HEK293 (cell line): ENCODE data around the gene NEK9.

Experiments used
- CTCF ChIA-PET: fragments of 350-600 bp; formaldehyde crosslinking; extraction: SDS; loops from one replicate; lab custom pipeline; 2021; ENCODE audit warnings: antibody characterized with exemption; lab: Yijun Ruan, JAX
- POLR2A ChIA-PET: fragments of 300-600 bp; formaldehyde crosslinking; extraction: SDS; loops from one replicate; lab custom pipeline; 2020; ENCODE audit warnings: antibody characterized with exemption, inconsistent platforms; lab: Yijun Ruan, JAX
- H3K27ac ChIP-seq: fragments of 200-500 bp; sonication (Bioruptor generic); 2 replicates; pipeline ENCODE4 v1.5.1; 2014; ENCODE audit warnings: low read depth, low read length, control low read depth, inconsistent platforms; ENCODE audit errors: extremely low read depth
- H3K36me3 ChIP-seq, 2 experiments: fragments of 200-500 bp in 1 of 2; sonication (Bioruptor generic) in 1 of 2; 1 replicate in 1 of 2; 2 replicates in 1 of 2; pipeline ENCODE4 v1.5.1; 2014 to 2017; ENCODE audit warnings: inconsistent platforms in 2 of 2, low read length in 2 of 2; ENCODE audit not compliant: control insufficient read depth in 2 of 2, insufficient read depth in 1 of 2
- H3K4me1 ChIP-seq: fragments of 200-500 bp; sonication (Bioruptor generic); 2 replicates; pipeline ENCODE4 v1.5.1; 2014; ENCODE audit warnings: mild to moderate bottlenecking, low read length, inconsistent platforms; ENCODE audit not compliant: control insufficient read depth, insufficient read depth
- H3K4me3 ChIP-seq: 2 replicates; pipeline ENCODE4 v1.5.1; 2011; ENCODE audit warnings: low read depth, mild to moderate bottlenecking, control low read depth, low read length, moderate library complexity
- H3K9me3 ChIP-seq: fragments of 200-500 bp; sonication (Bioruptor generic); 2 replicates; pipeline ENCODE4 v1.5.1; 2014; ENCODE audit warnings: low read depth, low read length, inconsistent platforms; ENCODE audit not compliant: control insufficient read depth, insufficient read depth
- AEBP2 ChIP-seq: fragments of 450-650 bp; formaldehyde crosslinking; IDR thresholded peaks from 2 replicates; pipeline ENCODE4 v1.5.1; 2016; ENCODE audit warnings: missing biosample characterization, missing genetic modification characterization, borderline replicate concordance
- REST ChIP-seq: fragments of 450-650 bp; formaldehyde crosslinking; IDR thresholded peaks from 2 replicates; pipeline ENCODE4 v1.5.1; 2016; ENCODE audit warnings: missing biosample characterization, missing genetic modification characterization
- ZBTB1 ChIP-seq: fragments of 450-650 bp; formaldehyde crosslinking; IDR thresholded peaks from 2 replicates; pipeline ENCODE4 v1.5.1; 2016; ENCODE audit warnings: missing biosample characterization, missing genetic modification characterization
- ZBTB20 ChIP-seq: fragments of 450-650 bp; formaldehyde crosslinking; IDR thresholded peaks from 2 replicates; pipeline ENCODE4 v1.5.1; 2016; ENCODE audit warnings: missing biosample characterization, missing genetic modification characterization
- ZBTB21 ChIP-seq: fragments of 450-650 bp; formaldehyde crosslinking; IDR thresholded peaks from 2 replicates; pipeline ENCODE4 v1.5.1; 2017; ENCODE audit warnings: missing biosample characterization, missing genetic modification characterization
- ZNF112 ChIP-seq: fragments of 450-650 bp; formaldehyde crosslinking; IDR thresholded peaks from 2 replicates; pipeline ENCODE4 v1.5.0; 2017; ENCODE audit warnings: missing biosample characterization, missing genetic modification characterization
- ZNF169 ChIP-seq: fragments of 450-650 bp; formaldehyde crosslinking; IDR thresholded peaks from 2 replicates; pipeline ENCODE4 v1.5.1; 2016; ENCODE audit warnings: missing biosample characterization, missing genetic modification characterization
- ZNF341 ChIP-seq: fragments of 450-650 bp; formaldehyde crosslinking; IDR thresholded peaks from 2 replicates; pipeline ENCODE4; 2016; ENCODE audit warnings: low read depth, missing biosample characterization, missing genetic modification characterization
- ZNF521 ChIP-seq: fragments of 450-650 bp; formaldehyde crosslinking; IDR thresholded peaks from 2 replicates; pipeline ENCODE4 v1.5.1; 2017; ENCODE audit warnings: missing biosample characterization, mild to moderate bottlenecking, missing genetic modification characterization
- ZNF529 ChIP-seq: fragments of 450-650 bp; formaldehyde crosslinking; IDR thresholded peaks from 2 replicates; pipeline ENCODE4 v1.5.1; 2017; ENCODE audit warnings: missing genetic modification characterization, missing biosample characterization; ENCODE audit not compliant: insufficient replicate concordance
- ZNF610 ChIP-seq: fragments of 450-650 bp; formaldehyde crosslinking; IDR thresholded peaks from 2 replicates; pipeline ENCODE4 v1.5.1; 2016; ENCODE audit warnings: missing biosample characterization, missing genetic modification characterization, borderline replicate concordance
- ZNF626 ChIP-seq: fragments of 450-650 bp; sonication (Bioruptor Pico); formaldehyde crosslinking; IDR thresholded peaks from 2 replicates; pipeline ENCODE4 v1.5.1; 2018; ENCODE audit warnings: missing biosample characterization, missing genetic modification characterization, inconsistent platforms
- ZNF660 ChIP-seq: fragments of 450-650 bp; IDR thresholded peaks from 2 replicates; pipeline ENCODE4 v1.5.1; 2018; ENCODE audit warnings: missing biosample characterization, mild to moderate bottlenecking, missing genetic modification characterization
- ZNF791 ChIP-seq: fragments of 450-650 bp; formaldehyde crosslinking; IDR thresholded peaks from 2 replicates; pipeline ENCODE4 v1.5.1; 2016; ENCODE audit warnings: missing biosample characterization, missing genetic modification characterization
- ZNF837 ChIP-seq: fragments of 450-650 bp; formaldehyde crosslinking; IDR thresholded peaks from 2 replicates; pipeline ENCODE4 v1.5.1; 2016; ENCODE audit warnings: missing biosample characterization, missing genetic modification characterization
- ZNF843 ChIP-seq: fragments of 450-650 bp; formaldehyde crosslinking; IDR thresholded peaks from 2 replicates; pipeline ENCODE4 v1.5.1; 2016; ENCODE audit warnings: missing biosample characterization, missing genetic modification characterization
- ZSCAN18 ChIP-seq: fragments of 450-650 bp; formaldehyde crosslinking; IDR thresholded peaks from 2 replicates; pipeline ENCODE4 v1.5.1; 2016; ENCODE audit warnings: missing biosample characterization, missing genetic modification characterization
- TF ChIP-seq, protein P1 (sequence below): fragments of 450-650 bp; formaldehyde crosslinking; IDR thresholded peaks from 2 replicates; pipeline ENCODE4 v1.5.1; 2017; ENCODE audit warnings: missing biosample characterization, missing genetic modification characterization
- TF ChIP-seq, protein P2 (sequence below): fragments of 450-650 bp; formaldehyde crosslinking; IDR thresholded peaks from 2 replicates; pipeline ENCODE4 v1.5.0; 2017; ENCODE audit warnings: missing biosample characterization, missing genetic modification characterization, borderline replicate concordance
- TF ChIP-seq, protein P3 (sequence below): fragments of 450-650 bp; formaldehyde crosslinking; IDR thresholded peaks from 2 replicates; pipeline ENCODE4 v1.5.1; 2016; ENCODE audit warnings: missing biosample characterization, missing genetic modification characterization

The NEK9 gene

GRCh38 chr14:75049136-75049535, 77.7 kb downstream of the NEK9 start:
- POLR2A ChIA-PET: interaction anchor here (1.8 kb wide), 1 partner anchor 15 kb away, joined by 4 read pairs; the partner anchor contains the start of gene ACYP1
- Histone ChIP-seq H3K9me3 (no peaks in the 10 kb centered on the region), H3K4me1 (no peaks in the 10 kb centered on the region), H3K27ac (no peak overlapping the region), H3K4me3 (no peak overlapping the region), H3K36me3 (peaks cover 0 to 14% of the 10 kb centered on the region in 2 experiments; a peak in 1 of 3 replicates)
- no peak for TF ChIP-seq ZNF610 (tag by site-specific recombination)
- TF ChIP-seq ZNF169: no peak
- TF ChIP-seq ZNF843 (tag by site-specific recombination): no peak
- TF ChIP-seq ZBTB21: no peak
- TF ChIP-seq, protein P1, sequence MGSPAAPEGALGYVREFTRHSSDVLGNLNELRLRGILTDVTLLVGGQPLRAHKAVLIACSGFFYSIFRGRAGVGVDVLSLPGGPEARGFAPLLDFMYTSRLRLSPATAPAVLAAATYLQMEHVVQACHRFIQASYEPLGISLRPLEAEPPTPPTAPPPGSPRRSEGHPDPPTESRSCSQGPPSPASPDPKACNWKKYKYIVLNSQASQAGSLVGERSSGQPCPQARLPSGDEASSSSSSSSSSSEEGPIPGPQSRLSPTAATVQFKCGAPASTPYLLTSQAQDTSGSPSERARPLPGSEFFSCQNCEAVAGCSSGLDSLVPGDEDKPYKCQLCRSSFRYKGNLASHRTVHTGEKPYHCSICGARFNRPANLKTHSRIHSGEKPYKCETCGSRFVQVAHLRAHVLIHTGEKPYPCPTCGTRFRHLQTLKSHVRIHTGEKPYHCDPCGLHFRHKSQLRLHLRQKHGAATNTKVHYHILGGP: no peak
- TF ChIP-seq ZNF341 (tag by site-specific recombination): no peak
- no peak for TF ChIP-seq AEBP2 (tag by site-specific recombination)
- TF ChIP-seq ZNF521 (tag by site-specific recombination): no peak
- no peak for TF ChIP-seq ZNF837 (tag by site-specific recombination)
- TF ChIP-seq, protein P2, sequence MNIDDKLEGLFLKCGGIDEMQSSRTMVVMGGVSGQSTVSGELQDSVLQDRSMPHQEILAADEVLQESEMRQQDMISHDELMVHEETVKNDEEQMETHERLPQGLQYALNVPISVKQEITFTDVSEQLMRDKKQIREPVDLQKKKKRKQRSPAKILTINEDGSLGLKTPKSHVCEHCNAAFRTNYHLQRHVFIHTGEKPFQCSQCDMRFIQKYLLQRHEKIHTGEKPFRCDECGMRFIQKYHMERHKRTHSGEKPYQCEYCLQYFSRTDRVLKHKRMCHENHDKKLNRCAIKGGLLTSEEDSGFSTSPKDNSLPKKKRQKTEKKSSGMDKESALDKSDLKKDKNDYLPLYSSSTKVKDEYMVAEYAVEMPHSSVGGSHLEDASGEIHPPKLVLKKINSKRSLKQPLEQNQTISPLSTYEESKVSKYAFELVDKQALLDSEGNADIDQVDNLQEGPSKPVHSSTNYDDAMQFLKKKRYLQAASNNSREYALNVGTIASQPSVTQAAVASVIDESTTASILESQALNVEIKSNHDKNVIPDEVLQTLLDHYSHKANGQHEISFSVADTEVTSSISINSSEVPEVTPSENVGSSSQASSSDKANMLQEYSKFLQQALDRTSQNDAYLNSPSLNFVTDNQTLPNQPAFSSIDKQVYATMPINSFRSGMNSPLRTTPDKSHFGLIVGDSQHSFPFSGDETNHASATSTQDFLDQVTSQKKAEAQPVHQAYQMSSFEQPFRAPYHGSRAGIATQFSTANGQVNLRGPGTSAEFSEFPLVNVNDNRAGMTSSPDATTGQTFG: no peak
- no peak for TF ChIP-seq ZSCAN18 (tag by site-specific recombination)
- TF ChIP-seq ZNF626 (tag by site-specific recombination): no peak
- no peak for TF ChIP-seq ZBTB1 (tag by site-specific recombination)
- no peak for TF ChIP-seq ZNF112 (tag by site-specific recombination)
- no peak for TF ChIP-seq REST
- TF ChIP-seq ZNF791 (tag by site-specific recombination): no peak
- TF ChIP-seq, protein P3, sequence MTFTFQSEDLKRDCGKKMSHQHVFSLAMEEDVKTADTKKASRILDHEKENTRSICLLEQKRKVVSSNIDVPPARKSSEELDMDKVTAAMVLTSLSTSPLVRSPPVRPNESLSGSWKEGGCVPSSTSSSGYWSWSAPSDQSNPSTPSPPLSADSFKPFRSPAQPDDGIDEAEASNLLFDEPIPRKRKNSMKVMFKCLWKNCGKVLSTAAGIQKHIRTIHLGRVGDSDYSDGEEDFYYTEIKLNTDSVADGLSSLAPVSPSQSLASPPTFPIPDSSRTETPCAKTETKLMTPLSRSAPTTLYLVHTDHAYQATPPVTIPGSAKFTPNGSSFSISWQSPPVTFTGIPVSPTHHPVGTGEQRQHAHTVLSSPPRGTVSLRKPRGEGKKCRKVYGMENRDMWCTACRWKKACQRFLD (tag by site-specific recombination): no peak
- no peak for TF ChIP-seq ZBTB20 (tag by site-specific recombination)
- no peak for TF ChIP-seq ZNF660 (tag by site-specific recombination)
- TF ChIP-seq ZNF529 (tag by site-specific recombination): no peak
- CTCF ChIA-PET: no interaction called here
